NCI-H2107 treated with DMSO at 0.1 percent for 48 hours (cell line): ENCODE results near the gene LEFTY1.
"Not testable (repeated sequence)": the region's sequence is repeated elsewhere in the genome, so short reads cannot be mapped to it uniquely, and the experiment has no call there.

ENCODE experiments used
- DNase-seq: peaks from one replicate; lab custom pipeline; 2025; ENCODE audit not compliant: unreplicated experiment; lab: John Stamatoyannopoulos, UW

LEFTY1 gene

GRCh38 chr1:225850370-225850769 lies 38.6 kb downstream of the LEFTY1 start:
- no peak for DNase-seq

- DNase-seq = no peak
Observed at GRCh38 chr1:225849925-225850324, 39.0 kb downstream of the LEFTY1 start.

GRCh38 chr1:225848030-225848955 lies 40.7 kb downstream of the LEFTY1 start:
- DNase-seq = peak; percentile 71

GRCh38 chr1:225847610-225848009 lies 41.3 kb downstream of the LEFTY1 start:
- DNase-seq = peak; percentile 84

GRCh38 chr1:225846331-225847310 lies 42.3 kb downstream of the LEFTY1 start:
- DNase-seq = no peak

- DNase-seq = peak; percentile 48
Observed at GRCh38 chr1:225845571-225846259, 43.2 kb downstream of the LEFTY1 start.

- DNase-seq = no peak
Observed at GRCh38 chr1:225845097-225845496, 43.8 kb downstream of the LEFTY1 start.

GRCh38 chr1:225844236-225845061 lies 44.5 kb downstream of the LEFTY1 start:
- no peak for DNase-seq

- no peak for DNase-seq
Observed at GRCh38 chr1:225843426-225843795, 45.5 kb downstream of the LEFTY1 start.

GRCh38 chr1:225842788-225843425 lies 46.0 kb downstream of the LEFTY1 start:
- DNase-seq = peak; percentile 28

- DNase-seq = no peak
Observed at GRCh38 chr1:225842074-225842473, 46.9 kb downstream of the LEFTY1 start.

GRCh38 chr1:225840713-225841112 lies 48.2 kb downstream of the LEFTY1 start:
- DNase-seq = no peak

GRCh38 chr1:225840223-225840610 lies 48.7 kb downstream of the LEFTY1 start:
- no peak for DNase-seq

- DNase-seq = no peak
Observed at GRCh38 chr1:225838793-225839192, 50.2 kb downstream of the LEFTY1 start.

GRCh38 chr1:225836296-225836695 lies 52.6 kb downstream of the LEFTY1 start:
- not testable (repeated sequence) for DNase-seq
